KMS-11 (cell line): ENCODE data around the gene GNG11.

Experiments
- H2AFZ ChIP-seq: fragments of 200-600 bp; sonication (generic); 2 replicates; pipeline ENCODE4 v1.6.1; 2016; ENCODE audit warnings: antibody characterized with exemption, mixed run types, low read depth
- H3K27ac ChIP-seq: fragments of 200-600 bp; sonication (generic); 2 replicates; pipeline ENCODE4 v1.6.1; 2016; ENCODE audit warnings: mild to moderate bottlenecking, mixed run types
- H3K27me3 ChIP-seq: fragments of 200-600 bp; sonication (generic); 2 replicates; pipeline ENCODE4 v1.6.1; 2017; ENCODE audit warnings: mild to moderate bottlenecking, low read depth, mixed run types, moderate library complexity; ENCODE audit not compliant: insufficient read depth
- H3K36me3 ChIP-seq: fragments of 200-600 bp; sonication (generic); 2 replicates; pipeline ENCODE4 v1.6.1; 2017; ENCODE audit warnings: mild to moderate bottlenecking, mixed run types; ENCODE audit not compliant: insufficient read depth
- H3K4me1 ChIP-seq: fragments of 200-600 bp; sonication (generic); 2 replicates; pipeline ENCODE4 v1.6.1; 2016; ENCODE audit warnings: mild to moderate bottlenecking, low read depth, mixed run types; ENCODE audit not compliant: poor library complexity, severe bottlenecking
- H3K4me2 ChIP-seq: fragments of 200-600 bp; sonication (generic); 2 replicates; pipeline ENCODE4 v1.7.0; 2016; ENCODE audit warnings: mild to moderate bottlenecking, mixed run types
- H3K4me3 ChIP-seq: fragments of 200-600 bp; sonication (generic); IDR thresholded peaks from 2 replicates; pipeline ENCODE4 v1.6.1; 2017; ENCODE audit warnings: low read depth, low read length, mixed read lengths; ENCODE audit not compliant: insufficient read depth
- H3K79me2 ChIP-seq: fragments of 200-600 bp; sonication (generic); 2 replicates; pipeline ENCODE4 v1.6.1; 2016; ENCODE audit warnings: low read depth, mixed run types; ENCODE audit not compliant: insufficient read depth
- H3K9ac ChIP-seq: fragments of 200-600 bp; sonication (generic); 2 replicates; pipeline ENCODE4 v1.6.1; 2016; ENCODE audit warnings: mild to moderate bottlenecking, mixed run types
- H4K20me1 ChIP-seq: fragments of 200-600 bp; sonication (generic); 2 replicates; pipeline ENCODE4 v1.6.1; 2016; ENCODE audit warnings: mild to moderate bottlenecking, mixed run types; ENCODE audit not compliant: insufficient read depth
- CTCF ChIP-seq: fragments of 200-600 bp; sonication (generic); conservative IDR thresholded peaks from 2 replicates; pipeline ENCODE4 v1.6.1; 2017; ENCODE audit warnings: low read depth, mild to moderate bottlenecking, antibody characterized with exemption, low read length, moderate library complexity, mixed read lengths

Gene GNG11

GRCh38 chr7:93949423-93949822 is 27.9 kb downstream of the GNG11 start:
- no peak overlapping the region for H3K27ac ChIP-seq
- no peaks in the 10 kb centered on the region for H3K27me3 ChIP-seq
- H4K20me1 ChIP-seq = no peaks in the 10 kb centered on the region
- H2AFZ ChIP-seq = no peak overlapping the region
- H3K4me3 ChIP-seq = no peak overlapping the region
- H3K4me2 ChIP-seq = no peak overlapping the region
- TF ChIP-seq CTCF = no peak
- H3K4me1 ChIP-seq = no peaks in the 10 kb centered on the region
- no peaks in the 10 kb centered on the region for H3K79me2 ChIP-seq
- H3K36me3 ChIP-seq = no peaks in the 10 kb centered on the region
- no peak overlapping the region for H3K9ac ChIP-seq

- Histone ChIP-seq H3K4me1 (no peaks in the 10 kb centered on the region), H3K4me3 (no peak overlapping the region), H4K20me1 (no peaks in the 10 kb centered on the region), H2AFZ (no peak overlapping the region), H3K4me2 (no peak overlapping the region), H3K9ac (no peak overlapping the region), H3K79me2 (no peaks in the 10 kb centered on the region), H3K27me3 (no peaks in the 10 kb centered on the region), H3K27ac (no peak overlapping the region), H3K36me3 (no peaks in the 10 kb centered on the region)
- no peak for TF ChIP-seq CTCF
Measured at GRCh38 chr7:93955304-93955703, 33.8 kb downstream of the GNG11 start.

- H3K27ac ChIP-seq = no peak overlapping the region
- no peak overlapping the region for H2AFZ ChIP-seq
- H3K36me3 ChIP-seq = no peaks in the 10 kb centered on the region
- no peak overlapping the region for H3K9ac ChIP-seq
- H3K27me3 ChIP-seq = no peaks in the 10 kb centered on the region
- no peak for TF ChIP-seq CTCF
- no peak overlapping the region for H3K4me2 ChIP-seq
- no peaks in the 10 kb centered on the region for H3K79me2 ChIP-seq
- H4K20me1 ChIP-seq = no peaks in the 10 kb centered on the region
- H3K4me1 ChIP-seq = no peaks in the 10 kb centered on the region
- no peak overlapping the region for H3K4me3 ChIP-seq
Measured at GRCh38 chr7:93957767-93958166, 36.2 kb downstream of the GNG11 start.

- TF ChIP-seq CTCF = no peak
- Histone ChIP-seq H3K27me3 (no peaks in the 10 kb centered on the region), H3K9ac (no peak overlapping the region), H3K4me1 (no peaks in the 10 kb centered on the region), H3K36me3 (no peaks in the 10 kb centered on the region), H3K27ac (no peak overlapping the region), H2AFZ (no peak overlapping the region), H4K20me1 (no peaks in the 10 kb centered on the region), H3K4me2 (no peak overlapping the region), H3K4me3 (no peak overlapping the region), H3K79me2 (no peaks in the 10 kb centered on the region)
Measured at GRCh38 chr7:93958216-93958615, 36.7 kb downstream of the GNG11 start.

GRCh38 chr7:93958651-93959050 is 37.1 kb downstream of the GNG11 start:
- no peak overlapping the region for H3K4me2 ChIP-seq
- no peak for TF ChIP-seq CTCF
- H3K9ac ChIP-seq = no peak overlapping the region
- H4K20me1 ChIP-seq = no peaks in the 10 kb centered on the region
- no peak overlapping the region for H2AFZ ChIP-seq
- H3K79me2 ChIP-seq = no peaks in the 10 kb centered on the region
- no peaks in the 10 kb centered on the region for H3K36me3 ChIP-seq
- H3K4me1 ChIP-seq = no peaks in the 10 kb centered on the region
- no peaks in the 10 kb centered on the region for H3K27me3 ChIP-seq
- H3K27ac ChIP-seq = no peak overlapping the region
- no peak overlapping the region for H3K4me3 ChIP-seq
